CMK (cell line): ENCODE data around the gene SLC29A1.
"Not testable (repeated sequence)": the region's sequence is repeated elsewhere in the genome, so short reads cannot be mapped to it uniquely, and the experiment has no call there.

Experiments used
- DNase-seq: peaks from one replicate; pipeline ENCODE4 v3.0.0-alpha.2; 2010; ENCODE audit warnings: low read depth

Gene SLC29A1

GRCh38 chr6:44194326-44194725 lies 29.1 kb upstream of the SLC29A1 start:
- DNase-seq = no peak

- DNase-seq = not testable (repeated sequence)
Measured at GRCh38 chr6:44196351-44196750, 27.0 kb upstream of the SLC29A1 start.

- no peak for DNase-seq
Measured at GRCh38 chr6:44198684-44199083, 24.7 kb upstream of the SLC29A1 start.

- DNase-seq = no peak
Measured at GRCh38 chr6:44199883-44200282, 23.5 kb upstream of the SLC29A1 start.

GRCh38 chr6:44201200-44201599 lies 22.2 kb upstream of the SLC29A1 start:
- DNase-seq = no peak

GRCh38 chr6:44201638-44202303 lies 21.6 kb upstream of the SLC29A1 start:
- DNase-seq = no peak

GRCh38 chr6:44202332-44202971 lies 20.9 kb upstream of the SLC29A1 start:
- no peak for DNase-seq

- no peak for DNase-seq
Measured at GRCh38 chr6:44202972-44203750, 20.2 kb upstream of the SLC29A1 start.

GRCh38 chr6:44203955-44204354 lies 19.4 kb upstream of the SLC29A1 start:
- no peak for DNase-seq

- DNase-seq = no peak
Measured at GRCh38 chr6:44207966-44208365, 15.4 kb upstream of the SLC29A1 start.

- no peak for DNase-seq
Measured at GRCh38 chr6:44211284-44211683, 12.1 kb upstream of the SLC29A1 start.

- DNase-seq = no peak
Measured at GRCh38 chr6:44214307-44214706, 9.1 kb upstream of the SLC29A1 start.

GRCh38 chr6:44216677-44217331 lies 6.6 kb upstream of the SLC29A1 start, which contains the start of gene MYMX:
TSS of gene MYMX (plus strand) at chr6:44216926. CDS start at chr6:44217472, 546 bp downstream.
- DNase-seq = no peak

GRCh38 chr6:44217332-44218143 lies 5.9 kb upstream of the SLC29A1 start:
- no peak for DNase-seq

- DNase-seq = peak; percentile 72
Measured at GRCh38 chr6:44219053-44219814, 4.2 kb upstream of the SLC29A1 start.

- no peak for DNase-seq
Measured at GRCh38 chr6:44219815-44220784, 3.3 kb upstream of the SLC29A1 start.

- DNase-seq = no peak
Measured at GRCh38 chr6:44220913-44221290, 2.5 kb upstream of the SLC29A1 start.

GRCh38 chr6:44221291-44221960 lies 2.0 kb upstream of the SLC29A1 start:
- peak; percentile 64 for DNase-seq

- DNase-seq = no peak
Measured at GRCh38 chr6:44221961-44222335, 1.4 kb upstream of the SLC29A1 start.
